ENCODE data around the gene SLC25A41.

- TF ChIP-seq CTCF (IDR thresholded peaks at IDR 0.05) (no peak), POLR2A (IDR thresholded peaks at IDR 0.05) (no peak)
Measured at GRCh38 chr19:6458695-6459261, 25.2 kb upstream of the SLC25A41 start.

All from lower leg skin (tissue), 3 donors.